H1 (cell line): ENCODE results near the gene LPXN. TPM values are rescaled to one million over a fixed set of nuclear protein-coding genes. Genes with fewer than 3 reads are reported as not detected.

Experiments used
- CTCF ChIA-PET: fragments of 300-600 bp; sonication (Branson Sonifier 250); formaldehyde crosslinking; loops from one replicate; lab custom pipeline; 2021; ENCODE audit not compliant: partially characterized antibody; lab: Charles Lee
- POLR2A ChIA-PET: fragments of 300-600 bp; sonication (Branson Sonifier 250); formaldehyde crosslinking; loops from one replicate; lab custom pipeline; 2021; ENCODE audit warnings: inconsistent platforms; ENCODE audit not compliant: partially characterized antibody; lab: Charles Lee
- DNase-seq, 2 experiments: peaks; one replicate each; pipeline versions ENCODE4 v3.0.0 to v3.0.0-alpha.2; 2010 to 2022; ENCODE audit warnings: low spot score in 2 of 2, low read depth in 1 of 2, mixed read lengths in 1 of 2
- FAIRE-seq: peaks from 2 replicates; lab custom pipeline; 2011; peaks lifted over from hg19 to GRCh38; lab: Jason Lieb, UNC
- H2AFZ ChIP-seq: 2 replicates; pipeline ENCODE4 v1.8.1; 2012; ENCODE audit warnings: low read length, inconsistent platforms
- H2AK5ac ChIP-seq: 2 replicates; pipeline ENCODE4 v1.6.1; 2013; ENCODE audit warnings: low read depth, low read length
- H2BK120ac ChIP-seq: replicated peaks from 2 replicates; pipeline ENCODE3; 2013; ENCODE audit warnings: low read depth, low read length, inconsistent platforms
- H2BK12ac ChIP-seq: 2 replicates; pipeline ENCODE4 v1.6.1; 2013; ENCODE audit warnings: low read depth, low read length
- H2BK15ac ChIP-seq: 2 replicates; pipeline ENCODE4 v1.6.1; 2013; ENCODE audit warnings: low read length
- H2BK20ac ChIP-seq: 2 replicates; pipeline ENCODE4 v1.6.1; 2013; ENCODE audit warnings: low read length
- H2BK5ac ChIP-seq: 2 replicates; pipeline ENCODE4 v1.6.1; 2013; ENCODE audit warnings: low read depth, low read length
- H3K14ac ChIP-seq: 2 replicates; pipeline ENCODE4 v1.6.1; 2013; ENCODE audit warnings: inconsistent platforms; ENCODE audit not compliant: insufficient read length
- H3K18ac ChIP-seq: 2 replicates; pipeline ENCODE4 v1.6.1; 2013; ENCODE audit warnings: low read length; ENCODE audit errors: extremely low read depth
- H3K23ac ChIP-seq: 2 replicates; pipeline ENCODE4 v1.6.1; 2013; ENCODE audit warnings: inconsistent platforms; ENCODE audit not compliant: insufficient read length
- H3K23me2 ChIP-seq: 2 replicates; pipeline ENCODE4 v1.6.1; 2013; ENCODE audit warnings: low read depth, low read length
- H3K27ac ChIP-seq: 2 replicates; pipeline ENCODE4 v1.6.1; 2011; ENCODE audit warnings: low read depth, low read length, inconsistent platforms
- H3K27me3 ChIP-seq, 4 experiments: replicated peaks in 1 of 4; 1 replicate in 1 of 4; 2 replicates in 3 of 4; pipeline versions ENCODE4 v1.6.1 to v1.8.1; 2011 to 2013; ENCODE audit warnings: low read length in 3 of 4, mild to moderate bottlenecking in 3 of 4, inconsistent platforms in 2 of 4, mixed read lengths in 2 of 4, moderate library complexity in 1 of 4; ENCODE audit not compliant: control insufficient read depth in 3 of 4, insufficient read depth in 3 of 4; ENCODE audit errors: extremely low read depth in 1 of 4
- H3K36me3 ChIP-seq, 4 experiments: 2 replicates each; pipeline versions ENCODE4 v1.6.1 to v1.8.1; 2011 to 2013; ENCODE audit warnings: mild to moderate bottlenecking in 4 of 4, low read length in 3 of 4, moderate library complexity in 2 of 4, control low read depth in 1 of 4, inconsistent platforms in 1 of 4; ENCODE audit not compliant: insufficient read depth in 4 of 4, control insufficient read depth in 2 of 4
- H3K4ac ChIP-seq: replicated peaks from 2 replicates; pipeline ENCODE3; 2013; ENCODE audit warnings: low read length, low read depth, mixed read lengths, inconsistent platforms; ENCODE audit not compliant: insufficient read length
- H3K4me1 ChIP-seq, 4 experiments: replicated peaks in 1 of 4; 1 replicate in 1 of 4; 2 replicates in 3 of 4; pipeline versions ENCODE4 v1.6.1 to v1.8.1; 2011 to 2013; ENCODE audit warnings: low read length in 3 of 4, inconsistent platforms in 2 of 4, mixed read lengths in 1 of 4; ENCODE audit not compliant: insufficient read depth in 4 of 4, control insufficient read depth in 3 of 4
- H3K4me2 ChIP-seq, 2 experiments: 2 replicates each; pipeline versions ENCODE4 v1.6.1 to v1.8.1; 2011 to 2013; ENCODE audit warnings: low read depth in 2 of 2, low read length in 2 of 2, control low read depth in 1 of 2, inconsistent platforms in 1 of 2, mild to moderate bottlenecking in 1 of 2; ENCODE audit not compliant: insufficient read depth in 1 of 2
- H3K4me3 ChIP-seq, 4 experiments: fragments of 200-600, 300-600 bp in 1 of 4; sonication (generic), shearing (Covaris generic), sonication (Bioruptor Twin) in 1 of 4; 2 replicates each; pipeline versions ENCODE4 v1.5.1 to v1.8.1; 2011 to 2016; ENCODE audit warnings: low read length in 4 of 4, low read depth in 3 of 4, control low read depth in 2 of 4, inconsistent platforms in 2 of 4, mild to moderate bottlenecking in 2 of 4, mixed read lengths in 1 of 4, moderate library complexity in 1 of 4; ENCODE audit not compliant: insufficient read depth in 2 of 4; ENCODE audit errors: extremely low read depth in 1 of 4
- H3K56ac ChIP-seq: replicated peaks from 2 replicates; pipeline ENCODE3; 2013; ENCODE audit warnings: low read depth, mild to moderate bottlenecking, mixed read lengths, low read length, inconsistent platforms; ENCODE audit not compliant: insufficient read length
- H3K79me1 ChIP-seq: 2 replicates; pipeline ENCODE4 v1.6.1; 2013; ENCODE audit warnings: low read depth, low read length, control low read depth
- H3K79me2 ChIP-seq, 2 experiments: 2 replicates each; pipeline versions ENCODE4 v1.6.1 to v1.8.1; 2012 to 2013; ENCODE audit warnings: low read length in 2 of 2, mild to moderate bottlenecking in 2 of 2, inconsistent platforms in 1 of 2; ENCODE audit not compliant: insufficient read depth in 2 of 2, control insufficient read depth in 1 of 2
- H3K9ac ChIP-seq, 4 experiments: replicated peaks in 1 of 4; 1 replicate in 1 of 4; 2 replicates in 3 of 4; pipeline versions ENCODE4 v1.6.1 to v1.8.1; 2011 to 2013; ENCODE audit warnings: low read depth in 3 of 4, low read length in 3 of 4, control low read depth in 2 of 4, mild to moderate bottlenecking in 2 of 4, moderate library complexity in 2 of 4, inconsistent platforms in 1 of 4; ENCODE audit errors: extremely low read depth in 1 of 4
- H3K9me3 ChIP-seq, 2 experiments: 2 replicates each; pipeline versions ENCODE4 v1.6.1 to v1.8.1; 2012 to 2013; ENCODE audit warnings: mild to moderate bottlenecking in 2 of 2, moderate library complexity in 2 of 2, control low read depth in 1 of 2, inconsistent platforms in 1 of 2, low read depth in 1 of 2, low read length in 1 of 2, mixed read lengths in 1 of 2; ENCODE audit not compliant: insufficient read depth in 2 of 2
- H4K20me1 ChIP-seq, 2 experiments: replicated peaks in 1 of 2; 2 replicates each; pipeline versions ENCODE3 to v1.8.1; 2011 to 2013; ENCODE audit warnings: inconsistent platforms in 2 of 2, low read length in 2 of 2, mild to moderate bottlenecking in 1 of 2; ENCODE audit not compliant: insufficient read depth in 2 of 2, control insufficient read depth in 1 of 2
- H4K5ac ChIP-seq: 2 replicates; pipeline ENCODE4 v1.6.1; 2013; ENCODE audit warnings: low read length, low read depth, mixed read lengths, inconsistent platforms; ENCODE audit not compliant: insufficient read length
- H4K8ac ChIP-seq: 2 replicates; pipeline ENCODE4 v1.8.0; 2013; ENCODE audit warnings: mild to moderate bottlenecking, moderate library complexity, low read length, inconsistent platforms; ENCODE audit not compliant: insufficient read depth; ENCODE audit errors: extremely low read depth
- H4K91ac ChIP-seq: replicated peaks from 2 replicates; pipeline ENCODE3; 2013; ENCODE audit warnings: low read length, mixed read lengths, inconsistent platforms; ENCODE audit not compliant: insufficient read length
- CTCF ChIP-seq, 3 experiments: IDR thresholded peaks; 1 replicate in 2 of 3; 2 replicates in 1 of 3; pipeline versions ENCODE4 v1.5.1 to v1.6.1; 2011; ENCODE audit warnings: low read length in 3 of 3, mild to moderate bottlenecking in 3 of 3, inconsistent platforms in 2 of 3, low read depth in 1 of 3, moderate library complexity in 1 of 3; ENCODE audit not compliant: insufficient read depth in 1 of 3; ENCODE audit errors: control extremely low read depth in 1 of 3
- RAD21 ChIP-seq, 2 experiments: IDR thresholded peaks in 1 of 2; conservative IDR thresholded peaks in 1 of 2; 2 replicates each; pipeline ENCODE4 v1.6.1; 2011; ENCODE audit warnings: low read depth in 2 of 2, low read length in 2 of 2, improper control_type of control experiment in 1 of 2, inconsistent platforms in 1 of 2, mild to moderate bottlenecking in 1 of 2, moderate library complexity in 1 of 2
- WGBS, 2 experiments: shearing (Covaris generic) in 1 of 2; methylation state at CpG; one replicate each; pipeline versions ENCODE4 v1.1.6 to v1.1.7; 2013 to 2015; ENCODE audit warnings: low lambda C conversion rate in 2 of 2, mixed read lengths in 2 of 2, inconsistent platforms in 1 of 2, low coverage in 1 of 2, missing lambda C conversion rate in 1 of 2; ENCODE audit not compliant: insufficient replicate concordance in 2 of 2, insufficient coverage in 1 of 2, insufficient read length in 1 of 2; ENCODE audit errors: extremely low coverage in 1 of 2, missing lambda C conversion rate in 1 of 2; 5-methylcytosine and 5-hydroxymethylcytosine counted together
- polyA plus RNA-seq, 7 experiments: library from polyadenylated mRNA; depleted of rRNA in 3 of 7; stranded (reverse) in 5 of 7; unstranded in 2 of 7; fragments of >200 nt in 5 of 7; fragments of 200-250 nt in 2 of 7; gene quantifications; 1 replicate in 5 of 7; 2 replicates in 1 of 7; 4 replicates in 1 of 7; pipeline versions ENCODE4 v1.2.1 to v1.2.3, GENCODE V29; 2011 to 2013; ENCODE audit warnings: missing spikeins in 2 of 7, mixed read lengths in 2 of 7
- total RNA-seq: library from RNA; stranded (reverse); fragmentation: NEBNext Ultra II Directional; extraction: Animal tissue kit (Norgen Biotek cat#: 25700); gene quantifications from 2 replicates; pipeline ENCODE4 v1.2.1, GENCODE V29; 2021

LPXN gene
- total and polyA plus RNA-seq, 2 of the 8 experiments (the other 6 are each of a cell fraction or from before 2014, with no cell fraction given): 1.4 to 2.7 TPM

- H3K4me1 ChIP-seq: no peaks in the 10 kb centered on the region
- DNase-seq: no peak
- CTCF ChIA-PET: interaction anchor here (0.8 to 1.9 kb wide), 8 partner anchors 10 to 51 kb away, joined by 3 to 10 read pairs (median 4); partner anchors contain the start of gene LPXN
These were observed 42.4 kb upstream of the LPXN start for GRCh38 chr11:58617976-58618557.

More at GRCh38 chr11:58617976-58618557, 42.4 kb upstream of the LPXN start:
- Histone ChIP-seq H4K20me1 (peaks cover 0 to 3% of the 10 kb centered on the region in 2 experiments), H3K27ac (no peak overlapping the region), H2BK20ac (no peak overlapping the region), H3K18ac (no peak overlapping the region), H3K56ac (no peak overlapping the region), H3K79me1 (no peaks in the 10 kb centered on the region), H3K36me3 (peaks cover 30 to 81% (median 64%) of the 10 kb centered on the region in 4 experiments), H2BK5ac (no peak overlapping the region), H2AFZ (no peak overlapping the region), H4K8ac (no peak overlapping the region), H3K4ac (no peak overlapping the region), H2AK5ac (no peak overlapping the region), H3K23me2 (no peaks in the 10 kb centered on the region), H3K27me3 (no peaks in the 10 kb centered on the region), H3K4me3 (no peak overlapping the region), H2BK12ac (no peak overlapping the region), H4K5ac (no peak overlapping the region), H3K9ac (no peak overlapping the region), H3K23ac (no peak overlapping the region), H2BK120ac (no peak overlapping the region), H4K91ac (no peak overlapping the region), H2BK15ac (no peak overlapping the region), H3K4me2 (no peak overlapping the region), H3K9me3 (no peaks in the 10 kb centered on the region), H3K14ac (no peak overlapping the region), H3K79me2 (no peaks in the 10 kb centered on the region)
- TF ChIP-seq RAD21 (IDR thresholded peaks at IDR 0.05 in 1 of 2, conservative IDR thresholded peaks at IDR 0.05 in 1 of 2; ENCODE audit: low read depth in 2 of 2, low read length in 2 of 2) (peak; percentile 11 to 25; a peak in 3 of 4 replicates), CTCF (IDR thresholded peaks at IDR 0.05; ENCODE audit: control extremely low read depth in 1 of 3, insufficient read depth in 1 of 3, low read depth in 1 of 3, low read length in 3 of 3) (no peak)
- 90% methylated on average over 4 of the region's 4 CpGs; no CpG with 5 or more reads in 1 of the 2 experiments for WGBS, 2 experiments
- POLR2A ChIA-PET: interaction anchor here (0.7 to 0.8 kb wide), 2 partner anchors 12 to 335 kb away, joined by 3 to 4 read pairs; no protein-coding TSS in a partner anchor
- no peak for FAIRE-seq
